PC-3 (cell line): Measurements from ENCODE around the gene MYH11. TPM values are rescaled to one million over a fixed set of nuclear protein-coding genes. Genes with fewer than 3 reads are reported as not detected.

ENCODE experiments used
- ATAC-seq: fragments of 200-7000 bp; cut with Tn5 transposase; 2 replicates; pipeline ENCODE4 v1.9.1; 2020; ENCODE audit warnings: mild to moderate bottlenecking, moderate library complexity
- BruUV-seq: library from RNA; stranded (reverse); fragments of 400-500 nt; replicated peaks from 2 replicates; lab custom pipeline; 2021; lab: Mats Ljungman, UMichigan
- CTCF ChIA-PET: fragments of 300-600 bp; sonication (Branson Sonifier 250); formaldehyde crosslinking; loops from one replicate; lab custom pipeline; 2022; ENCODE audit warnings: antibody characterized with exemption; lab: Charles Lee
- POLR2A ChIA-PET: fragments of 300-600 bp; sonication (Branson Sonifier 250); formaldehyde crosslinking; loops from one replicate; lab custom pipeline; 2022; ENCODE audit warnings: antibody characterized with exemption; ENCODE audit not compliant: unreplicated experiment; lab: Charles Lee
- DNase-seq: peaks from one replicate; pipeline ENCODE4 v3.0.0-alpha.2; 2015
- H2AFZ ChIP-seq: fragments of 300-600 bp; sonication (generic); 2 replicates; pipeline ENCODE4 v1.6.0; 2016; ENCODE audit warnings: antibody characterized with exemption, low read length
- H3F3A ChIP-seq: fragments of 300-600 bp; sonication (generic); one replicate; pipeline ENCODE4 v1.6.0; 2017; ENCODE audit warnings: antibody characterized with exemption, low read length, control low read depth, mild to moderate bottlenecking; ENCODE audit not compliant: unreplicated experiment
- H3K27ac ChIP-seq: fragments of 300-600 bp; sonication (generic); 2 replicates; pipeline ENCODE4 v1.5.1; 2016; ENCODE audit warnings: mild to moderate bottlenecking, low read length
- H3K27me3 ChIP-seq: fragments of 300-600 bp; sonication (generic); 2 replicates; pipeline ENCODE4 v1.6.1; 2016; ENCODE audit warnings: low read length, mixed read lengths
- H3K36me3 ChIP-seq: fragments of 300-600 bp; sonication (generic); 2 replicates; pipeline ENCODE4 v1.6.1; 2016; ENCODE audit warnings: low read depth, mixed run types, low read length, mixed read lengths
- H3K4me1 ChIP-seq: fragments of 300-600 bp; sonication (generic); 2 replicates; pipeline ENCODE4 v1.5.1; 2016; ENCODE audit warnings: low read length; ENCODE audit not compliant: insufficient read depth
- H3K4me2 ChIP-seq: fragments of 300-600 bp; sonication (generic); 2 replicates; pipeline ENCODE4 v1.6.0; 2016; ENCODE audit warnings: low read length
- H3K4me3 ChIP-seq: fragments of 300-600 bp; sonication (generic); 2 replicates; pipeline ENCODE4 v1.5.1; 2016; ENCODE audit warnings: mild to moderate bottlenecking, low read length, mixed read lengths
- H3K79me2 ChIP-seq: fragments of 300-600 bp; sonication (generic); 2 replicates; pipeline ENCODE4 v1.6.1; 2017; ENCODE audit warnings: low read length, mixed read lengths
- H3K9ac ChIP-seq: fragments of 300-600 bp; sonication (generic); 2 replicates; pipeline ENCODE4 v1.6.0; 2016; ENCODE audit warnings: mild to moderate bottlenecking, low read length
- H3K9me2 ChIP-seq: fragments of 300-600 bp; sonication (generic); replicated peaks from 2 replicates; pipeline ENCODE4 v1.6.1; 2016; ENCODE audit warnings: mixed run types, low read length, mixed read lengths
- H3K9me3 ChIP-seq: fragments of 300-600 bp; sonication (generic); 2 replicates; pipeline ENCODE4 v1.6.1; 2016; ENCODE audit warnings: low read length, mixed read lengths
- H4K20me1 ChIP-seq: fragments of 300-600 bp; sonication (generic); 2 replicates; pipeline ENCODE4 v1.6.1; 2016; ENCODE audit warnings: low read length, mixed read lengths
- EZH2 ChIP-seq: fragments of 300-600 bp; sonication (generic); IDR thresholded peaks from one replicate; pipeline ENCODE4 v1.6.1; 2017; ENCODE audit warnings: antibody characterized with exemption, mild to moderate bottlenecking, low read length; ENCODE audit not compliant: unreplicated experiment
- EZH2phosphoT487 ChIP-seq: fragments of 300-600 bp; sonication (generic); IDR thresholded peaks from 2 replicates; pipeline ENCODE4 v1.6.1; 2018; ENCODE audit warnings: mild to moderate bottlenecking, antibody characterized with exemption, low read length, borderline replicate concordance
- intact Hi-C: fragments of 100-400 bp; cut with micrococcal nuclease; formaldehyde crosslinking; loops from 2 replicates; pipeline ENCODE4 v1.9.0; 2023
- total RNA-seq: library from RNA; depleted of rRNA; stranded (reverse); fragments of >200 nt; gene quantifications from 2 replicates; pipeline ENCODE4 v1.2.3, GENCODE V29; 2014
- TF ChIP-seq, protein P1 (sequence below): fragments of 300-600 bp; sonication (generic); conservative IDR thresholded peaks from 2 replicates; pipeline ENCODE4 v1.5.1; 2017; ENCODE audit warnings: antibody characterized with exemption, low read depth, mild to moderate bottlenecking, low read length

The MYH11 gene
- total RNA-seq, 1 experiment from 2014 or later, result not detected

- intact Hi-C loops, result no loop called here
Measured at GRCh38 chr16:15749371-15749770, 107.5 kb downstream of the MYH11 start.

GRCh38 chr16:15748654-15749053 lies 108.2 kb downstream of the MYH11 start:
- CTCF ChIA-PET, result no interaction called here
- Histone ChIP-seq H3K4me1 (no peaks in the 10 kb centered on the region), H3F3A (no peaks in the 10 kb centered on the region), H2AFZ (no peak overlapping the region), H3K36me3 (no peaks in the 10 kb centered on the region), H3K4me3 (no peak overlapping the region), H3K27me3 (no peaks in the 10 kb centered on the region), H3K9ac (no peak overlapping the region), H3K4me2 (no peak overlapping the region), H3K9me2 (no peaks in the 10 kb centered on the region), H3K9me3 (no peaks in the 10 kb centered on the region), H4K20me1 (no peaks in the 10 kb centered on the region), H3K27ac (no peak overlapping the region), H3K79me2 (no peaks in the 10 kb centered on the region)
- no peak for ATAC-seq
- no peak for DNase-seq
- TF ChIP-seq, protein P1, sequence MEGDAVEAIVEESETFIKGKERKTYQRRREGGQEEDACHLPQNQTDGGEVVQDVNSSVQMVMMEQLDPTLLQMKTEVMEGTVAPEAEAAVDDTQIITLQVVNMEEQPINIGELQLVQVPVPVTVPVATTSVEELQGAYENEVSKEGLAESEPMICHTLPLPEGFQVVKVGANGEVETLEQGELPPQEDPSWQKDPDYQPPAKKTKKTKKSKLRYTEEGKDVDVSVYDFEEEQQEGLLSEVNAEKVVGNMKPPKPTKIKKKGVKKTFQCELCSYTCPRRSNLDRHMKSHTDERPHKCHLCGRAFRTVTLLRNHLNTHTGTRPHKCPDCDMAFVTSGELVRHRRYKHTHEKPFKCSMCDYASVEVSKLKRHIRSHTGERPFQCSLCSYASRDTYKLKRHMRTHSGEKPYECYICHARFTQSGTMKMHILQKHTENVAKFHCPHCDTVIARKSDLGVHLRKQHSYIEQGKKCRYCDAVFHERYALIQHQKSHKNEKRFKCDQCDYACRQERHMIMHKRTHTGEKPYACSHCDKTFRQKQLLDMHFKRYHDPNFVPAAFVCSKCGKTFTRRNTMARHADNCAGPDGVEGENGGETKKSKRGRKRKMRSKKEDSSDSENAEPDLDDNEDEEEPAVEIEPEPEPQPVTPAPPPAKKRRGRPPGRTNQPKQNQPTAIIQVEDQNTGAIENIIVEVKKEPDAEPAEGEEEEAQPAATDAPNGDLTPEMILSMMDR, result no peak
- no peak for TF ChIP-seq EZH2
- TF ChIP-seq EZH2phosphoT487, result no peak
- POLR2A ChIA-PET, result no interaction called here
- no TSS peak for BruUV-seq
- intact Hi-C loops, result no loop called here

More at GRCh38 chr16:15749371-15749770, 107.5 kb downstream of the MYH11 start:
- TF ChIP-seq, protein P1, result no peak
- TF ChIP-seq EZH2phosphoT487, result no peak
- TF ChIP-seq EZH2, result no peak
- Histone ChIP-seq H3K79me2 (no peaks in the 10 kb centered on the region), H3K27ac (no peak overlapping the region), H3K4me3 (no peak overlapping the region), H3K9ac (no peak overlapping the region), H2AFZ (no peak overlapping the region), H3K4me1 (no peaks in the 10 kb centered on the region), H3F3A (no peaks in the 10 kb centered on the region), H3K27me3 (no peaks in the 10 kb centered on the region), H3K9me3 (no peaks in the 10 kb centered on the region), H4K20me1 (no peaks in the 10 kb centered on the region), H3K9me2 (no peaks in the 10 kb centered on the region), H3K4me2 (no peak overlapping the region), H3K36me3 (no peaks in the 10 kb centered on the region)
- ChIA-PET CTCF (no interaction called here), POLR2A (interaction anchor here (0.6 kb wide), 1 partner anchor 62 kb away, joined by 3 read pairs; no protein-coding TSS in a partner anchor)
- ATAC-seq (no peak), DNase-seq (no peak)
- BruUV-seq, result no TSS peak

DNA sequence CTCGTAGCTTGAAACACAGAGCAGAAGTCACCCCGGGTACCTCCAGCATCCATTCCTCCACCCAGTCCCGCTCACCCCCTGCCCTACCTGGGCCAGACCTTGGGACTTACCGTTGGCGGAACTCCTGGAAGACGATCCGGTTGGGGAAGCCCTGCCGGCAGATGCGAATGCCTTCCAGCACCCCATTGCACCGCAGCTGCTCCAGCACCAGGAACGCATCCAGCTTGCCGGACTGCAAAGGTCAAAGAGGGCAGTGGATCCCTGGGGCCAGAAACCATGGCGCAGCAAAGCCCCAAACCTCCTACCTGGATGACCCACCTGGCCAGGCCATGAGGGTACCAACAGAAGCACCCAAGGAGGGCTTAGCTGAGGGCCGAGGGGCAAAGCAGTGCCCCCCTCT lies 108.9 kb downstream of the MYH11 start:
- Histone ChIP-seq H3K4me2 (no peak overlapping the region), H3K36me3 (no peaks in the 10 kb centered on the region), H3K27me3 (no peaks in the 10 kb centered on the region), H3K27ac (no peak overlapping the region), H3K4me3 (no peak overlapping the region), H3K9ac (no peak overlapping the region), H3K9me3 (no peaks in the 10 kb centered on the region), H3F3A (no peaks in the 10 kb centered on the region), H3K79me2 (no peaks in the 10 kb centered on the region), H2AFZ (no peak overlapping the region), H3K9me2 (no peaks in the 10 kb centered on the region), H3K4me1 (no peaks in the 10 kb centered on the region), H4K20me1 (no peaks in the 10 kb centered on the region)
- no peak for ATAC-seq
- ChIA-PET POLR2A (no interaction called here), CTCF (no interaction called here)
- BruUV-seq, result no TSS peak
- intact Hi-C loops, result no loop called here
- TF ChIP-seq EZH2, result no peak
- TF ChIP-seq EZH2phosphoT487, result no peak
- TF ChIP-seq, protein P1, result no peak
- no peak for DNase-seq
